Measurements from ENCODE around the gene GDAP1L1. TPM values are rescaled to one million over a fixed set of nuclear protein-coding genes. Genes with fewer than 3 reads are reported as not detected.
A peak's percentile ranks its signal among the peaks of the same experiment; 100 is the strongest.

GDAP1L1 gene
- total RNA-seq, 2 donors from 2014 or later, result not detected

GRCh38 chr20:44211177-44212039 lies 35.7 kb upstream of the GDAP1L1 start:
- H3K27me3 ChIP-seq, result no peaks in the 10 kb centered on the region
- H3K9me3 ChIP-seq, result no peaks in the 10 kb centered on the region
- peaks cover 35% of the 10 kb centered on the region for H3K4me1 ChIP-seq
- DNase-seq (peak; percentile 42 to 60 (median 50)), ATAC-seq (no peak)
- peak overlapping the region; percentile 30 to 35 for H3K4me3 ChIP-seq
- intact Hi-C loops (cut with DNase I), result loop anchor here (10.0 kb wide), 1 partner anchor 253 kb away; no protein-coding TSS in a partner anchor
- no peaks in the 10 kb centered on the region for H3K36me3 ChIP-seq (replicated peaks in 1 of 2; ENCODE audit: insufficient read depth in 1 of 2, low read depth in 2 of 2)
- peak in 1 of 7 experiments; percentile 1 for TF ChIP-seq CTCF (IDR thresholded peaks at IDR 0.05)
- TF ChIP-seq POLR2A (IDR thresholded peaks at IDR 0.05), result no peak
- H3K27ac ChIP-seq, result peak overlapping the region; percentile 81 to 96 (median 92)
- 3 to 7% methylated on average over 18 to 24 of the region's 24 CpGs for WGBS, 2 donors

GRCh38 chr20:44212792-44213191 lies 34.3 kb upstream of the GDAP1L1 start:
- WGBS, 2 donors, result 73 to 82% methylated on average over 4 of the region's 4 CpGs

GRCh38 chr20:44215125-44215524 lies 32.0 kb upstream of the GDAP1L1 start:
- Histone ChIP-seq H3K4me3 (no peak overlapping the region), H3K36me3 (replicated peaks in 1 of 2; ENCODE audit: insufficient read depth in 1 of 2, low read depth in 2 of 2) (no peaks in the 10 kb centered on the region), H3K27ac (no peak overlapping the region), H3K4me1 (peaks cover 40% of the 10 kb centered on the region), H3K27me3 (no peaks in the 10 kb centered on the region), H3K9me3 (no peaks in the 10 kb centered on the region)
- TF ChIP-seq POLR2A (IDR thresholded peaks at IDR 0.05) (no peak), CTCF (IDR thresholded peaks at IDR 0.05) (peak; percentile 62 to 84 (median 71))
- DNase-seq (peak; percentile 68 to 77 (median 70)), ATAC-seq (no peak)
- 41 to 45% methylated on average over 7 of the region's 7 CpGs for WGBS, 2 donors
- intact Hi-C loops (cut with DNase I), result loop anchor here (5.0 to 10.0 kb wide), 2 partner anchors 167 to 250 kb away; no protein-coding TSS in a partner anchor

More at GRCh38 chr20:44212792-44213191, 34.3 kb upstream of the GDAP1L1 start:
- intact Hi-C loops (cut with DNase I), result loop anchor here (10.0 kb wide), 1 partner anchor 252 kb away; no protein-coding TSS in a partner anchor
- ATAC-seq (no peak), DNase-seq (no peak)
- Histone ChIP-seq H3K27ac (no peak overlapping the region), H3K4me3 (no peak overlapping the region), H3K4me1 (peaks cover 43% of the 10 kb centered on the region), H3K36me3 (replicated peaks in 1 of 2; ENCODE audit: insufficient read depth in 1 of 2, low read depth in 2 of 2) (no peaks in the 10 kb centered on the region), H3K27me3 (no peaks in the 10 kb centered on the region), H3K9me3 (no peaks in the 10 kb centered on the region)
- no peak for TF ChIP-seq POLR2A (IDR thresholded peaks at IDR 0.05)
- no peak for TF ChIP-seq CTCF (IDR thresholded peaks at IDR 0.05)

- ATAC-seq (peak; percentile 84), DNase-seq (peak; percentile 82 to 85 (median 83))
- TF ChIP-seq POLR2A (IDR thresholded peaks at IDR 0.05), result no peak
- peak; percentile 85 to 94 (median 91) for TF ChIP-seq CTCF (IDR thresholded peaks at IDR 0.05)
- no peaks in the 10 kb centered on the region for H3K9me3 ChIP-seq
- no peaks in the 10 kb centered on the region for H3K27me3 ChIP-seq
- intact Hi-C loops (cut with DNase I), result loop anchor here (5.0 to 10.0 kb wide), 2 partner anchors 165 to 247 kb away; no protein-coding TSS in a partner anchor
- H3K4me1 ChIP-seq, result peaks cover 29% of the 10 kb centered on the region
- no peak overlapping the region for H3K4me3 ChIP-seq
- H3K36me3 ChIP-seq (replicated peaks in 1 of 2; ENCODE audit: insufficient read depth in 1 of 2, low read depth in 2 of 2), result no peaks in the 10 kb centered on the region
- WGBS, 2 donors, result 28 to 43% methylated on average over 11 of the region's 11 CpGs
- no peak overlapping the region for H3K27ac ChIP-seq
Measured at GRCh38 chr20:44217342-44218092, 29.6 kb upstream of the GDAP1L1 start.

All from body of pancreas (tissue), 4 donors.